Measurements from ENCODE around the gene POLR2E.

Gene POLR2E

GRCh38 chr19:1062387-1063029, 32.7 kb downstream of the POLR2E start:
- no peak for DNase-seq

GRCh38 chr19:1061987-1062386, 33.2 kb downstream of the POLR2E start:
- DNase-seq, result no peak

DNA sequence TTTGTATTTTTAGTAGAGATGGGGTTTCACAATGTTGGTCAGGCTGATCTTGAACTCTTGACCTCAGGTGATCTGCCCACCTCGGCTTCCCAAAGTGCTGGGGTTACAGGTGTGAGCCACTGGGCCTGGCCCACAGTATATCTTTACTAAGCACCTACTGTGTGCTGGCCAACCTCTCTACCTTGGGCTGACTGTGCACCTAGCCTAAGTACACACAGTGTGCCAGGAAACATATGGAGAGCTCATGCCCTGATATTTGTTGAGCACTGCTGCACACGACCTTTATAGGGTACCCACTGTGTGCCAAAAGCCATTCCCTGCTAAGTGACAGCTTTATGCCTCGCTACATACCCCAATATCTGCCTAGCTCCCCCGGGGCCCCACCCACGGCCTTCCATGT, 34.5 kb downstream of the POLR2E start:
- no peak for DNase-seq

- no peak for DNase-seq
These were observed 37.1 kb downstream of the POLR2E start for GRCh38 chr19:1058112-1058511.

DNA sequence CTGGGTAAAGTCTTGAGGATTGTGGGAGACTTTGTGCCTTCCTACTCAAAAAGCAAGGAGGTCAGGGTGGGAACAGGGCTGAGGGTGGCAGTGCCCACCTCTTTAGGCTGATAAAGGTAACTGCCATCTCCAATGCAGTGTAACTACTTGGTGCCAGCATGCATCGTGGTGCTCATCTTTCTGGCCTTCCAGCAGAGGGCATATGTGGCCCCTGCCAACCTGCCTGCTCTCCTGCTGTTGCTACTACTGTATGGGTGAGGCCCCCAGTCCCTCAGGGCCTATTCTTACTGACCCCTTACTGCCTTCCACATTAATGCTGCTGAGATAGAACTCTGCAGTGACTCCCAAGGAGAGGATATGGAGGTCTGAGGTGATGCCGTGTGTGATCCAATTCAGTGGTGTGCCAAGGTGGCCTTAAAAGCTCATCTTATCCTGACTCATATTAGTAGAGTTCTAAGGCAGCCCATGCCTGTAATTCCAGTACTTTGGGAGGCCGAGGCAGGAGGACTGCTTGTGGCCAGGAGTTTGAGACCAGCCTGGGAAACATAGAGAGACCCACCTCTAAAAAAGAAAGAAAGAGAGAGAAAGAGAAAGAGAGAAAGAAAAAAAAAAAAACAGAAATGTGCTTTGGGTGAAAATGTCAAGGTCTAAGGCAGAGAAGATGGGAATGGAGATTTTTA, 37.9 kb downstream of the POLR2E start:
- DNase-seq, result peak in 1 of 2 experiments; percentile 56

DNA sequence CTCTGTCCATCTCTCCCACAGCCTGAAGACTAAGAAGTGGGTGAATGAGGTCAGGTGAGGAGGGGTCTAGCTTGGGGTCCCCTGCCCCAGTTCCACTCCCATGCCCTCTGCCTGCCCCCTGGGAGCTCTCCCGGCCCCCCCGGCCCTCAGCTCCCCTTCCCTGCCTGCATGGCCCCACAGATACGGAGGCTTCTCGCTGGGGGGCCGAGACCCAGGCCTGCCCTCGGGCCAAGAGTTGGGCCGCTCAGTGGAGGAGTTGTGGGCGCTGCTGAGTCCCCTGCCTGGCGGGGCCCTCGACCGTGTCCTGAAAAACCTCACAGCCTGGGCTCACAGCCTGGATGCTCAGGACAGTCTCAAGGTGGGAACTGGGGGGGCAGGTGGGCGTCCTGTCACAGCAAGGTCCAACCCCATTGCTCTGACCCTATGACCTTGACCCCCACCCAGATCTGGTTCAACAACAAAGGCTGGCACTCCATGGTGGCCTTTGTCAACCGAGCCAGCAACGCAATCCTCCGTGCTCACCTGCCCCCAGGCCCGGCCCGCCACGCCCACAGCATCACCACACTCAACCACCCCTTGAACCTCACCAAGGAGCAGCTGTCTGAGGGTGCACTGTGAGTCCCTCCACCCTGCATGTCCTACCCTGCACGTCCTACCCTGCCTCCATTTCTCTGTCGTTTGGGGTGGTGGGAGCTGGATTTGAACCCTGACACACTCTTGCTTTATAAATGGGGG, 39.1 kb downstream of the POLR2E start:
- no peak for DNase-seq

DNA sequence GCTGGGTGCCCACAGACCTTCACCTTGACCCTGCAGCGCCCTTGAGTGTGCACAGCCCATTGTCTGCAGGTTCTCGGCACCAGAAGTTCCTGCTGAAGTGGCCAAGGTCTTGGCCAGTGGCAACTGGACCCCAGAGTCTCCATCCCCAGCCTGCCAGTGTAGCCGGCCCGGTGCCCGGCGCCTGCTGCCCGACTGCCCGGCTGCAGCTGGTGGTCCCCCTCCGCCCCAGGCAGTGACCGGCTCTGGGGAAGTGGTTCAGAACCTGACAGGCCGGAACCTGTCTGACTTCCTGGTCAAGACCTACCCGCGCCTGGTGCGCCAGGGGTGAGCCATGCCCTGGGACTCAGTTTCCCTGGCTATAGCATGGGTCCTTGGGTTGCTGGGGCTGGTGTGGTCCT, 40.1 kb downstream of the POLR2E start:
- DNase-seq, result no peak

GRCh38 chr19:1054102-1055027, 40.8 kb downstream of the POLR2E start:
- no peak for DNase-seq

DNA sequence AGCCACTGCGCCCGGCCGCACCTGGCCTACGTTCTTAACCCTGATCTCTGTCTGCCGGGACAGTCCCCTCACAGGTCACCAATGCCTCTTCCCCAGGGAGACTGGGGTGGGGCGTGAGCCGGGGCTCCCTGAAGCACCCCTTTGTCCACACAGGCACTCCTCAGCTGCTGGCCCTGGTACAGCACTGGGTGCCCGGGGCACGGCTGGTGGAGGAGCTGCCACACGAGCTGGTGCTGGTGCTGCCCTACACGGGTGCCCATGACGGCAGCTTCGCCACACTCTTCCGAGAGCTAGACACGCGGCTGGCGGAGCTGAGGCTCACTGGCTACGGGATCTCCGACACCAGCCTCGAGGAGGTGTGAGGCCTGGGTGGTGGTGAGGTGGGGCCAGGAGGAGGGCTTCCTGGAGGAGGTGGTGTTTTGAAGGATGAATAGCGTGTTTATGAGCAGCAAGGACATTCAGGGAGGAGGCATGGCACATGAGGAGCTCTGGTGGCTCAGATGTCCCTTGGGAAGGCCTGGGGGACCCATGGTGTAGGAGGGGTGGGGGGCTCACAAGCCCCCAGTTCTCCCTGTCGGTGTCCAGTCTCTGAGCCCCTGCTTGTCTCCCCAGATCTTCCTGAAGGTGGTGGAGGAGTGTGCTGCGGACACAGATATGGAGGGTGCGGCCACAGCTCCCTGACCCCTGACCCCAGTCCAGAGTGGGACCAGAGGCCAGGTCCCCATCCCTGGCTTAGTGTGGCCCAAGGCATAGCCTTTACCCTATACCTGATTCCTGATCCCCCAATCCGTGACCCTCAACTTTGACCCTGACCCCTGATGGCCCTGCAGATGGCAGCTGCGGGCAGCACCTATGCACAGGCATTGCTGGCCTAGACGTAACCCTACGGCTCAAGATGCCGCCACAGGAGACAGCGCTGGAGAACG, 41.7 kb downstream of the POLR2E start:
- no peak for DNase-seq

GRCh38 chr19:1052349-1052975, 42.7 kb downstream of the POLR2E start:
- no peak for DNase-seq

DNA sequence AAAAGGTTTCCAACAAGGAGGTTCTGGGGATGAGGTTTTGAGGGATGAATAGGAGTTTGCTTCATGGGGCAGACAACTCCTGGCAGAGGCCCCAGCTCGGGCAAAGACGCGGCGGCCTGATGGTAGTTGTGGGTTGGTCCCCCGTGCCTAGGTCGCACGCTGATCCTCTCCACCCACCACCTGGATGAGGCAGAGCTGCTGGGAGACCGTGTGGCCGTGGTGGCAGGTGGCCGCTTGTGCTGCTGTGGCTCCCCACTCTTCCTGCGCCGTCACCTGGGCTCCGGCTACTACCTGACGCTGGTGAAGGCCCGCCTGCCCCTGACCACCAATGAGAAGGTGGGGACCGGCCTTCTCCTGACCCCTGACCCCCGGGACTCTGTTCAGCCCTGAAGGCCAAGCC, 43.4 kb downstream of the POLR2E start:
- no peak for DNase-seq

- DNase-seq, result no peak
These were observed 44.0 kb downstream of the POLR2E start for GRCh38 chr19:1050989-1051788.

- DNase-seq, result no peak
These were observed 45.4 kb downstream of the POLR2E start for GRCh38 chr19:1049800-1050199.

- DNase-seq, result no peak
These were observed 46.1 kb downstream of the POLR2E start for GRCh38 chr19:1049106-1049505.

DNA sequence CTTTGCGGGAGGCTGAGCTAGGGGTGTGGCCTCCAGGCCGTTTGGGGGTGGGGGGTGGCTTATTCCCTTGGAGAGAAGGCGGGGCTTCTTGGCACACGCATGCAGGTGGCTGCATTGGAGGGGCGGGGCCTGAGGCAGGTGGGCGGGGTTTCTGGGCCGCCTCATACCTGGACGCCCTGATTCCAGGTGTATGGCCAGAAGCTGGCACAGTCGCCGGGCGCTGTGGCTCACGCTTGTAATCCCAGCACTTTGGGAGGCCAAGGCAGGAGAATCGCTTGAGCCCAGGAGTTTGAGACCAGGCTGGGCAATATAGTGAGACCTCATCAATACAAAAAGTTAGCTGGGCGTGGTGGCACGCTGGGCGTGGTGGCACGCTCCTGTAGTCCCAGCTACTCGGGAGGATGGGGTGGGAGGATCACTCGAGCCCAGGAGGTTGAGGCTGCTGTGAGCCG, 47.5 kb downstream of the POLR2E start:
- DNase-seq, result no peak

- DNase-seq, result no peak
These were observed 48.1 kb downstream of the POLR2E start for GRCh38 chr19:1046836-1047695.

GRCh38 chr19:1046117-1046626, 49.0 kb downstream of the POLR2E start:
- no peak for DNase-seq

GRCh38 chr19:1045247-1045603, 50.0 kb downstream of the POLR2E start:
- DNase-seq, result no peak
